Peyer's patch (tissue), 4 donors: ENCODE results near the gene LYZL4.

Experiments used
- CTCF ChIP-seq, 6 experiments: fragments of 450-650 bp in 4 of 6; fragments of 200-600 bp in 2 of 6; sonication (generic) in 1 of 6; IDR thresholded peaks; one replicate each; pipeline ENCODE4 v1.5.1; 2017 to 2019; ENCODE audit warnings: antibody characterized with exemption in 6 of 6, mild to moderate bottlenecking in 3 of 6, moderate library complexity in 1 of 6
- POLR2A ChIP-seq, 2 donors: fragments of 450-650 bp; IDR thresholded peaks; one replicate each; pipeline ENCODE4 v1.5.1; 2017; ENCODE audit warnings: antibody characterized with exemption in 2 of 2, mild to moderate bottlenecking in 2 of 2, moderate library complexity in 2 of 2

GRCh38 chr3:42443819-42444436 lies 33.5 kb upstream of the LYZL4 start:
- TF ChIP-seq CTCF (IDR thresholded peaks at IDR 0.05) (peak; percentile 75 to 98 (median 96)), POLR2A (IDR thresholded peaks at IDR 0.05) (no peak)
